ENCODE results near the gene WNT3A.

DNA sequence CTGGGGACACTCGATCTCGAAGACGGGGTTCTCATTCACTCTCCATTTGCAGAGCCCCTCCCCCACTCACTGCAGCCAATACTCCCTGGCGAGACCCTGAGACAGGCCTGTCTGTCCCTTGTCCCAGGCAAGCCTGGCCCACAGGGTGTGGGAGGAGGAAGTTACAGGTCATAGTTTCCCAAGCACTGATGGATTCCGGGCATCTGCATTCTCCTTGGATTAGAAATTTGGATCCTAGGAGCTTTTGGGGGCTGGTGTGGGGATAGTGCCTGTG, 11.3 kb downstream of the WNT3A start:
- TF ChIP-seq, protein P1, sequence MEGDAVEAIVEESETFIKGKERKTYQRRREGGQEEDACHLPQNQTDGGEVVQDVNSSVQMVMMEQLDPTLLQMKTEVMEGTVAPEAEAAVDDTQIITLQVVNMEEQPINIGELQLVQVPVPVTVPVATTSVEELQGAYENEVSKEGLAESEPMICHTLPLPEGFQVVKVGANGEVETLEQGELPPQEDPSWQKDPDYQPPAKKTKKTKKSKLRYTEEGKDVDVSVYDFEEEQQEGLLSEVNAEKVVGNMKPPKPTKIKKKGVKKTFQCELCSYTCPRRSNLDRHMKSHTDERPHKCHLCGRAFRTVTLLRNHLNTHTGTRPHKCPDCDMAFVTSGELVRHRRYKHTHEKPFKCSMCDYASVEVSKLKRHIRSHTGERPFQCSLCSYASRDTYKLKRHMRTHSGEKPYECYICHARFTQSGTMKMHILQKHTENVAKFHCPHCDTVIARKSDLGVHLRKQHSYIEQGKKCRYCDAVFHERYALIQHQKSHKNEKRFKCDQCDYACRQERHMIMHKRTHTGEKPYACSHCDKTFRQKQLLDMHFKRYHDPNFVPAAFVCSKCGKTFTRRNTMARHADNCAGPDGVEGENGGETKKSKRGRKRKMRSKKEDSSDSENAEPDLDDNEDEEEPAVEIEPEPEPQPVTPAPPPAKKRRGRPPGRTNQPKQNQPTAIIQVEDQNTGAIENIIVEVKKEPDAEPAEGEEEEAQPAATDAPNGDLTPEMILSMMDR (IDR thresholded peaks at IDR 0.05; ENCODE audit: low read depth, low read length), result no peak
- no peak for TF ChIP-seq EZH2phosphoT487 (IDR thresholded peaks at IDR 0.05; ENCODE audit: low read depth)
